IMR-90 (cell line): ENCODE measurements around the gene DNAH9. TPM values are rescaled to one million over a fixed set of nuclear protein-coding genes. Genes with fewer than 3 reads are reported as not detected.

Experiments used
- ATAC-seq: fragments of 200-7000 bp; cut with Tn5 transposase; 2 replicates; pipeline ENCODE4 v1.9.1; 2020; ENCODE audit warnings: low read depth, mild to moderate bottlenecking, moderate library complexity
- BruUV-seq: library from RNA; stranded (reverse); fragments of 400-500 nt; replicated peaks from 2 replicates; lab custom pipeline; 2021; lab: Mats Ljungman, UMichigan
- CTCF ChIA-PET: fragments of 300-600 bp; formaldehyde crosslinking; extraction: SDS; loops from one replicate; lab custom pipeline; 2021; ENCODE audit warnings: antibody characterized with exemption; lab: Yijun Ruan, JAX
- POLR2A ChIA-PET: fragments of 300-600 bp; sonication (Branson Sonifier 250); formaldehyde crosslinking; loops from one replicate; lab custom pipeline; 2022; ENCODE audit warnings: antibody characterized with exemption; ENCODE audit not compliant: unreplicated experiment; lab: Charles Lee
- DNase-seq: peaks from one replicate; pipeline ENCODE4 v3.0.0; 2013
- H2AFZ ChIP-seq: replicated peaks from 2 replicates; pipeline ENCODE3; 2013; ENCODE audit warnings: low read length, mild to moderate bottlenecking; ENCODE audit not compliant: poor library complexity
- H2AK5ac ChIP-seq: 2 replicates; pipeline ENCODE4 v1.6.1; 2013; ENCODE audit warnings: low read depth, low read length, inconsistent platforms
- H2AK9ac ChIP-seq: replicated peaks from 2 replicates; pipeline ENCODE3; 2013; ENCODE audit warnings: mild to moderate bottlenecking, low read depth, low read length, moderate library complexity; ENCODE audit not compliant: poor library complexity
- H2BK120ac ChIP-seq: 2 replicates; pipeline ENCODE4 v1.6.1; 2013; ENCODE audit warnings: low read depth, low read length, inconsistent platforms
- H2BK15ac ChIP-seq: 3 replicates; pipeline ENCODE4 v1.6.1; 2013; ENCODE audit warnings: low read depth, low read length, inconsistent platforms
- H2BK20ac ChIP-seq: 2 replicates; pipeline ENCODE4 v1.6.1; 2013; ENCODE audit warnings: low read depth, mild to moderate bottlenecking, inconsistent platforms, low read length, moderate library complexity
- H2BK5ac ChIP-seq: 2 replicates; pipeline ENCODE4 v1.6.1; 2013; ENCODE audit warnings: mild to moderate bottlenecking, low read depth, low read length, inconsistent platforms; ENCODE audit not compliant: poor library complexity, severe bottlenecking
- H3K14ac ChIP-seq: replicated peaks from 2 replicates; pipeline ENCODE4 v1.6.1; 2013; ENCODE audit warnings: low read depth, low read length, inconsistent platforms
- H3K18ac ChIP-seq: 2 replicates; pipeline ENCODE4 v1.6.1; 2013; ENCODE audit warnings: low read depth, low read length, control low read depth
- H3K23ac ChIP-seq: 2 replicates; pipeline ENCODE4 v1.6.1; 2013; ENCODE audit warnings: low read depth, low read length, inconsistent platforms
- H3K27ac ChIP-seq: 2 replicates; pipeline ENCODE4 v1.5.1; 2013; ENCODE audit warnings: mild to moderate bottlenecking, control low read depth, low read length; ENCODE audit not compliant: insufficient read depth
- H3K27me3 ChIP-seq: 2 replicates; pipeline ENCODE4 v1.6.1; 2013; ENCODE audit warnings: low read length; ENCODE audit not compliant: control insufficient read depth, insufficient read depth
- H3K36me3 ChIP-seq: 2 replicates; pipeline ENCODE4 v1.6.1; 2013; ENCODE audit warnings: low read length, mixed read lengths; ENCODE audit not compliant: control insufficient read depth, insufficient read depth
- H3K4ac ChIP-seq: 2 replicates; pipeline ENCODE4 v1.6.1; 2013; ENCODE audit warnings: low read depth, low read length, inconsistent platforms
- H3K4me1 ChIP-seq: 2 replicates; pipeline ENCODE4 v1.6.1; 2013; ENCODE audit warnings: low read length, mixed read lengths; ENCODE audit not compliant: control insufficient read depth, insufficient read depth
- H3K4me2 ChIP-seq: 2 replicates; pipeline ENCODE4 v1.6.1; 2013; ENCODE audit warnings: low read depth, mild to moderate bottlenecking, control low read depth, low read length, moderate library complexity
- H3K4me3 ChIP-seq: 2 replicates; pipeline ENCODE4 v1.5.1; 2013; ENCODE audit warnings: low read depth, mild to moderate bottlenecking, control low read depth, low read length, moderate library complexity; ENCODE audit not compliant: insufficient read depth
- H3K56ac ChIP-seq: 2 replicates; pipeline ENCODE4 v1.6.1; 2013; ENCODE audit warnings: low read length, inconsistent platforms; ENCODE audit not compliant: insufficient read depth; ENCODE audit errors: extremely low read depth
- H3K79me1 ChIP-seq, 2 experiments: 2 replicates each; pipeline ENCODE4 v1.6.1; 2013; ENCODE audit warnings: low read length in 2 of 2, inconsistent platforms in 1 of 2, low read depth in 1 of 2
- H3K9ac ChIP-seq: 2 replicates; pipeline ENCODE4 v1.6.1; 2013; ENCODE audit warnings: low read depth, low read length, control low read depth
- H3K9me1 ChIP-seq: 2 replicates; pipeline ENCODE4 v1.6.1; 2013; ENCODE audit warnings: low read length, inconsistent platforms; ENCODE audit not compliant: insufficient read depth
- H3K9me3 ChIP-seq: 2 replicates; pipeline ENCODE4 v1.6.1; 2013; ENCODE audit warnings: low read length; ENCODE audit not compliant: control insufficient read depth, insufficient read depth
- H4K20me1 ChIP-seq: 2 replicates; pipeline ENCODE4 v1.6.1; 2013; ENCODE audit warnings: low read length, inconsistent platforms; ENCODE audit not compliant: insufficient read depth
- H4K5ac ChIP-seq: 2 replicates; pipeline ENCODE4 v1.6.1; 2013; ENCODE audit warnings: mild to moderate bottlenecking, low read depth, low read length, control low read depth
- H4K8ac ChIP-seq, 2 experiments: 2 replicates each; pipeline ENCODE4 v1.6.1; 2013; ENCODE audit warnings: low read depth in 2 of 2, low read length in 2 of 2, control low read depth in 1 of 2, inconsistent platforms in 1 of 2
- H4K91ac ChIP-seq: 2 replicates; pipeline ENCODE4 v1.6.1; 2013; ENCODE audit warnings: low read depth, low read length, inconsistent platforms; ENCODE audit not compliant: insufficient read depth
- BHLHE40 ChIP-seq: fragments of 150-350 bp; IDR thresholded peaks from 2 replicates; pipeline ENCODE4 v1.6.1; 2016; ENCODE audit warnings: mild to moderate bottlenecking, low read depth, low read length
- CEBPB ChIP-seq: IDR thresholded peaks from 2 replicates; pipeline ENCODE4 v1.6.1; 2012; ENCODE audit warnings: low read depth, low read length, improper control_type of control experiment
- FOS ChIP-seq: fragments of 150-350 bp; IDR thresholded peaks from 2 replicates; pipeline ENCODE4 v1.6.1; 2016; ENCODE audit warnings: low read depth, low read length
- MAFK ChIP-seq: IDR thresholded peaks from 2 replicates; pipeline ENCODE4 v1.6.1; 2012; ENCODE audit warnings: low read depth, low read length, improper control_type of control experiment
- POLR2A ChIP-seq: IDR thresholded peaks from 2 replicates; pipeline ENCODE4 v1.6.1; 2012; ENCODE audit warnings: mild to moderate bottlenecking, low read depth, low read length
- RAD21 ChIP-seq: IDR thresholded peaks from 2 replicates; pipeline ENCODE4 v1.6.1; 2012; ENCODE audit warnings: low read length, improper control_type of control experiment
- SMC3 ChIP-seq: fragments of 150-350 bp; IDR thresholded peaks from 2 replicates; pipeline ENCODE4 v1.6.1; 2016; ENCODE audit warnings: low read depth, mild to moderate bottlenecking, antibody characterized with exemption, low read length, moderate library complexity
- USF2 ChIP-seq: fragments of 150-350 bp; IDR thresholded peaks from 2 replicates; pipeline ENCODE4 v1.6.1; 2017; ENCODE audit warnings: mild to moderate bottlenecking, antibody characterized with exemption, low read length, low read depth
- WGBS, 2 experiments: methylation state at CpG; one replicate each; pipeline versions ENCODE4 v1.1.5 to v1.1.7; 2013; ENCODE audit warnings: missing lambda C conversion rate in 2 of 2; ENCODE audit not compliant: insufficient read length in 1 of 2; ENCODE audit errors: extremely low coverage in 2 of 2; 5-methylcytosine and 5-hydroxymethylcytosine counted together
- dilution Hi-C: fragments of 300-500 bp; cut with HindIII; formaldehyde crosslinking; loops from one replicate; pipeline ENCODE4 v1.14.3; 2018; ENCODE audit warnings: low sequenced_read_pairs; ENCODE audit not compliant: unreplicated experiment
- in situ Hi-C: fragments of 300-500 bp; cut with MboI; formaldehyde crosslinking; loops from 3 replicates; pipeline ENCODE4 v1.14.3; 2019; ENCODE audit warnings: low sequenced_read_pairs, inconsistent platforms, mixed read lengths
- intact Hi-C: fragments of 100-400 bp; cut with micrococcal nuclease; formaldehyde crosslinking; loops from 2 replicates; pipeline ENCODE4 v1.10.0; 2022
- polyA plus RNA-seq, 3 experiments: library from polyadenylated mRNA; depleted of rRNA; stranded (reverse); fragments of >200 nt; gene quantifications; 2 replicates each; pipeline ENCODE4 v1.2.3, GENCODE V29; 2012; ENCODE audit warnings: low replicate concordance in 1 of 3
- total RNA-seq: library from RNA; depleted of rRNA; stranded (reverse); fragments of >200 nt; gene quantifications from 2 replicates; pipeline ENCODE4 v1.2.3, GENCODE V29; 2012

DNAH9 gene
- total and polyA plus RNA-seq, 2 of the 4 experiments (the other 2 are of a cell fraction) = not detected

GRCh38 chr17:11807606-11808005, 209.3 kb downstream of the DNAH9 start:
- no peak for TF ChIP-seq MAFK
- TF ChIP-seq SMC3 = no peak
- TF ChIP-seq USF2 = no peak
- TF ChIP-seq FOS = no peak
- TF ChIP-seq CEBPB = no peak
- TF ChIP-seq POLR2A = no peak
- no peak for TF ChIP-seq RAD21
- TF ChIP-seq BHLHE40 = no peak
- Histone ChIP-seq H2BK5ac (no peak overlapping the region), H3K4me2 (no peak overlapping the region), H3K36me3 (no peaks in the 10 kb centered on the region), H3K27me3 (no peaks in the 10 kb centered on the region), H3K4me3 (no peak overlapping the region), H3K9ac (no peak overlapping the region), H3K4ac (no peak overlapping the region), H3K23ac (no peak overlapping the region), H3K4me1 (no peaks in the 10 kb centered on the region), H3K18ac (no peak overlapping the region), H3K27ac (no peak overlapping the region), H3K9me1 (no peaks in the 10 kb centered on the region), H2AK5ac (no peak overlapping the region), H4K5ac (no peak overlapping the region), H2BK15ac (no peak overlapping the region), H2BK120ac (no peak overlapping the region), H2AK9ac (no peak overlapping the region), H4K8ac (no peak overlapping the region), H4K20me1 (no peaks in the 10 kb centered on the region), H3K79me1 (no peaks in the 10 kb centered on the region), H3K56ac (no peak overlapping the region), H2BK20ac (no peak overlapping the region), H2AFZ (no peak overlapping the region), H3K14ac (no peak overlapping the region), H4K91ac (no peak overlapping the region), H3K9me3 (peaks cover 18% of the 10 kb centered on the region)
- in situ Hi-C loops = no loop called here
- ATAC-seq = no peak
- ChIA-PET POLR2A (no interaction called here), CTCF (no interaction called here)
- intact Hi-C loops = no loop called here
- WGBS, 2 experiments = no CpG with 5 or more reads among the region's 7 CpGs
- no TSS peak for BruUV-seq
- DNase-seq = no peak
- dilution Hi-C loops = no loop called here
